ENCODE measurements around the gene CSF2.

CSF2 gene

GRCh38 chr5:132070460-132071337 is 2.9 kb upstream of the CSF2 start:
- DNase-seq: peak; percentile 80 to 83

GRCh38 chr5:132071338-132071707 is 2.3 kb upstream of the CSF2 start:
- no peak for DNase-seq

- no peak for DNase-seq
Measured at GRCh38 chr5:132072070-132072469, 1.5 kb upstream of the CSF2 start.

- peak in 1 of 2 experiments; percentile 28 for DNase-seq
Measured at GRCh38 chr5:132072528-132072927, 1.1 kb upstream of the CSF2 start.

- DNase-seq: peak; percentile 31
Measured at GRCh38 chr5:132074091-132074771, 642 bp downstream of the CSF2 start.

GRCh38 chr5:132074772-132075718 is 1.5 kb downstream of the CSF2 start:
- DNase-seq: peak in 1 of 2 experiments; percentile 71

GRCh38 chr5:132075719-132076077 is 2.1 kb downstream of the CSF2 start:
- DNase-seq: no peak

- DNase-seq: peak; percentile 44
Measured at GRCh38 chr5:132076202-132076830, 2.7 kb downstream of the CSF2 start.

GRCh38 chr5:132076983-132077382 is 3.4 kb downstream of the CSF2 start:
- DNase-seq: peak in 1 of 2 experiments; percentile 52

GRCh38 chr5:132079081-132079480 is 5.5 kb downstream of the CSF2 start:
- DNase-seq: no peak

- no peak for DNase-seq
Measured at GRCh38 chr5:132079619-132080018, 6.0 kb downstream of the CSF2 start.

GRCh38 chr5:132080595-132080994 is 7.0 kb downstream of the CSF2 start:
- no peak for DNase-seq

- DNase-seq: no peak
Measured at GRCh38 chr5:132081458-132081857, 7.9 kb downstream of the CSF2 start.

GRCh38 chr5:132082329-132083023 is 8.9 kb downstream of the CSF2 start:
- DNase-seq: peak in 1 of 2 experiments; percentile 40

GRCh38 chr5:132083071-132083678 is 9.6 kb downstream of the CSF2 start:
- peak; percentile 77 to 79 for DNase-seq

GRCh38 chr5:132085686-132086085 is 12.1 kb downstream of the CSF2 start:
- no peak for DNase-seq

- DNase-seq: no peak
Measured at GRCh38 chr5:132086277-132086794, 12.7 kb downstream of the CSF2 start.

GRCh38 chr5:132087176-132087575 is 13.6 kb downstream of the CSF2 start:
- DNase-seq: no peak

- no peak for DNase-seq
Measured at GRCh38 chr5:132087661-132088060, 14.1 kb downstream of the CSF2 start.

- DNase-seq: no peak
Measured at GRCh38 chr5:132089363-132089762, 15.8 kb downstream of the CSF2 start.

- DNase-seq: peak in 1 of 2 experiments; percentile 36
Measured at GRCh38 chr5:132090107-132090506, 16.5 kb downstream of the CSF2 start.

Data from activated T-cell treated with anti-CD3 and anti-CD28 coated beads, Interleukin-2, amount 50 U/mL, for 48 hours (primary cell).